B cell (primary cell): ENCODE data around the gene SNTG2. TPM values are rescaled to one million over a fixed set of nuclear protein-coding genes. Genes with fewer than 3 reads are reported as not detected.

Experiments
- ATAC-seq: fragments of 200-7000 bp; cut with Tn5 transposase; one replicate; pipeline ENCODE4 v1.10.0; 2021; ENCODE audit warnings: low read depth, mild to moderate bottlenecking, moderate number of reproducible peaks, moderate library complexity
- CTCF ChIA-PET: fragments of 350-600 bp; sonication (Branson Sonifier 250); formaldehyde crosslinking; loops from one replicate; lab custom pipeline; 2021; ENCODE audit warnings: antibody characterized with exemption, inconsistent platforms; lab: Charles Lee
- POLR2A ChIA-PET: fragments of 350-600 bp; sonication (Branson Sonifier 250); formaldehyde crosslinking; loops from one replicate; lab custom pipeline; 2021; ENCODE audit warnings: antibody characterized with exemption; lab: Charles Lee
- DNase-seq: peaks from one replicate; pipeline ENCODE4 v3.0.0; 2013
- H2AFZ ChIP-seq: 2 replicates; pipeline ENCODE4 v1.6.1; 2012; ENCODE audit warnings: mild to moderate bottlenecking, low read depth, low read length; ENCODE audit not compliant: insufficient read depth, poor library complexity, severe bottlenecking
- H3K27ac ChIP-seq, 2 donors: 1 replicate in 1 of 2; 2 replicates in 1 of 2; pipeline ENCODE4 v1.5.1; 2012 to 2013; ENCODE audit warnings: low read length in 2 of 2, mild to moderate bottlenecking in 2 of 2, moderate library complexity in 1 of 2
- H3K27me3 ChIP-seq, 4 experiments: fragments of 200-600 bp in 1 of 4; sonication (generic) in 1 of 4; replicated peaks in 1 of 4; 1 replicate in 2 of 4; 2 replicates in 2 of 4; pipeline versions ENCODE4 v1.6.1 to v1.7.0; 2013 to 2016; ENCODE audit warnings: low read length in 3 of 4, mild to moderate bottlenecking in 2 of 4, mixed read lengths in 1 of 4, moderate library complexity in 1 of 4; ENCODE audit not compliant: insufficient read depth in 4 of 4, control insufficient read depth in 3 of 4; ENCODE audit errors: control extremely low read depth in 1 of 4
- H3K36me3 ChIP-seq, 2 experiments: replicated peaks in 1 of 2; 1 replicate in 1 of 2; 2 replicates in 1 of 2; pipeline versions ENCODE4 v1.6.1 to v1.7.1; 2013; ENCODE audit warnings: low read length in 1 of 2; ENCODE audit not compliant: insufficient read depth in 2 of 2, control insufficient read depth in 1 of 2; ENCODE audit errors: control extremely low read depth in 1 of 2, extremely low read depth in 1 of 2
- H3K4me1 ChIP-seq, 2 donors: fragments of 200-600 bp in 1 of 2; sonication (generic) in 1 of 2; 1 replicate in 1 of 2; 2 replicates in 1 of 2; pipeline versions ENCODE4 v1.5.1 to v1.6.1; 2013 to 2017; ENCODE audit warnings: low read length in 2 of 2; ENCODE audit not compliant: control insufficient read depth in 2 of 2, insufficient read depth in 2 of 2
- H3K4me2 ChIP-seq: replicated peaks from 2 replicates; pipeline ENCODE3; 2012; ENCODE audit warnings: mild to moderate bottlenecking, low read depth, low read length; ENCODE audit not compliant: poor library complexity, severe bottlenecking
- H3K4me3 ChIP-seq, 5 experiments: fragments of 200-600 bp in 1 of 5; sonication (generic) in 1 of 5; 1 replicate in 3 of 5; 2 replicates in 2 of 5; pipeline versions ENCODE4 v1.5.1 to v1.7.0; 2011 to 2016; ENCODE audit warnings: low read length in 4 of 5, mild to moderate bottlenecking in 4 of 5, low read depth in 2 of 5, control low read depth in 1 of 5, moderate library complexity in 1 of 5; ENCODE audit not compliant: insufficient read depth in 1 of 5; ENCODE audit errors: control extremely low read depth in 1 of 5, extremely low read depth in 1 of 5
- H3K79me2 ChIP-seq: fragments of 200-600 bp; sonication (generic); one replicate; pipeline ENCODE4 v1.6.0; 2016; ENCODE audit warnings: low read length; ENCODE audit not compliant: control insufficient read depth, insufficient read depth
- H3K9ac ChIP-seq: fragments of 200-600 bp; sonication (generic); 2 replicates; pipeline ENCODE4 v1.6.1; 2017; ENCODE audit warnings: mild to moderate bottlenecking, low read length, moderate library complexity
- H3K9me3 ChIP-seq, 3 donors: one replicate each; pipeline versions ENCODE4 v1.6.1 to v1.7.1; 2013; ENCODE audit warnings: low read length in 2 of 3; ENCODE audit not compliant: control insufficient read depth in 2 of 3, insufficient read depth in 1 of 3; ENCODE audit errors: control extremely low read depth in 1 of 3
- H4K20me1 ChIP-seq: 2 replicates; pipeline ENCODE4 v1.6.0; 2012; ENCODE audit warnings: mild to moderate bottlenecking, low read length; ENCODE audit not compliant: insufficient read depth, control insufficient read depth, poor library complexity, severe bottlenecking
- H3K27ac Mint-ChIP-seq: one replicate; pipeline ENCODE4 v1.8.0; 2021; ENCODE audit warnings: mixed read lengths
- H3K27me3 Mint-ChIP-seq: one replicate; pipeline ENCODE4 v1.8.0; 2021; ENCODE audit warnings: mixed read lengths
- H3K4me1 Mint-ChIP-seq: one replicate; pipeline ENCODE4 v1.8.0; 2021; ENCODE audit warnings: mixed read lengths
- H3K4me3 Mint-ChIP-seq: one replicate; pipeline ENCODE4 v1.8.0; 2021; ENCODE audit warnings: mixed read lengths
- H3K9me3 Mint-ChIP-seq: one replicate; pipeline ENCODE4 v1.8.0; 2022; ENCODE audit warnings: mixed read lengths; ENCODE audit not compliant: insufficient read depth
- EZH2 ChIP-seq: IDR thresholded peaks from 2 replicates; pipeline ENCODE4 v1.6.1; 2012; ENCODE audit warnings: borderline replicate concordance, low read depth, mild to moderate bottlenecking, moderate library complexity, low read length; ENCODE audit not compliant: insufficient read depth, poor library complexity, severe bottlenecking
- WGBS: methylation state at CpG from one replicate; pipeline ENCODE4 v1.1.5; 2013; ENCODE audit warnings: missing lambda C conversion rate; ENCODE audit not compliant: insufficient coverage; 5-methylcytosine and 5-hydroxymethylcytosine counted together
- intact Hi-C: fragments of 100-400 bp; cut with micrococcal nuclease; formaldehyde crosslinking; loops from one replicate; pipeline ENCODE4 v1.10.0; 2022
- polyA plus RNA-seq: library from polyadenylated mRNA; depleted of rRNA; stranded (reverse); fragments of >200 nt; gene quantifications from 2 replicates; pipeline ENCODE4 v1.2.3, GENCODE V29; 2012
- total RNA-seq, 2 donors: library from RNA; stranded (reverse); fragments of 120-200 nt in 1 of 2; gene quantifications; 1 replicate in 1 of 2; 2 replicates in 1 of 2; pipeline versions ENCODE4 v1.2.3 to v1.2.4, GENCODE V29; 2013 to 2022
- TF ChIP-seq, protein P1 (sequence below): fragments of 200-600 bp; IDR thresholded peaks from one replicate; pipeline ENCODE4 v1.8.0; 2022; ENCODE audit warnings: antibody characterized with exemption, mild to moderate bottlenecking

The SNTG2 gene
- total and polyA plus RNA-seq, 2 donors (not counting 1 experiment from before 2014, with no cell fraction given), result 2.1 to 2.4 TPM

- no peak overlapping the region for H2AFZ ChIP-seq
- intact Hi-C loops, result no loop called here
- no peak overlapping the region for H3K27ac ChIP-seq
- H3K4me3 ChIP-seq, result no peak overlapping the region
- ATAC-seq (no peak), DNase-seq (no peak)
- WGBS, result 84% methylated on average over 7 of the region's 9 CpGs
- H3K79me2 ChIP-seq, result no peaks in the 10 kb centered on the region
- no peaks in the 10 kb centered on the region for H3K27me3 ChIP-seq
- H3K36me3 ChIP-seq, result no peaks in the 10 kb centered on the region
- no peak overlapping the region for H3K9ac ChIP-seq
- POLR2A ChIA-PET, result no interaction called here
- Mint-ChIP-seq H3K4me1 (peaks cover 19% of the 10 kb centered on the region), H3K27me3 (no peaks in the 10 kb centered on the region), H3K4me3 (no peak overlapping the region), H3K27ac (no peak overlapping the region), H3K9me3 (no peaks in the 10 kb centered on the region)
- no peaks in the 10 kb centered on the region for H3K9me3 ChIP-seq
- CTCF ChIA-PET, result no interaction called here
- peaks cover 0 to 16% of the 10 kb centered on the region in 2 donors for H3K4me1 ChIP-seq
- TF ChIP-seq, protein P1, sequence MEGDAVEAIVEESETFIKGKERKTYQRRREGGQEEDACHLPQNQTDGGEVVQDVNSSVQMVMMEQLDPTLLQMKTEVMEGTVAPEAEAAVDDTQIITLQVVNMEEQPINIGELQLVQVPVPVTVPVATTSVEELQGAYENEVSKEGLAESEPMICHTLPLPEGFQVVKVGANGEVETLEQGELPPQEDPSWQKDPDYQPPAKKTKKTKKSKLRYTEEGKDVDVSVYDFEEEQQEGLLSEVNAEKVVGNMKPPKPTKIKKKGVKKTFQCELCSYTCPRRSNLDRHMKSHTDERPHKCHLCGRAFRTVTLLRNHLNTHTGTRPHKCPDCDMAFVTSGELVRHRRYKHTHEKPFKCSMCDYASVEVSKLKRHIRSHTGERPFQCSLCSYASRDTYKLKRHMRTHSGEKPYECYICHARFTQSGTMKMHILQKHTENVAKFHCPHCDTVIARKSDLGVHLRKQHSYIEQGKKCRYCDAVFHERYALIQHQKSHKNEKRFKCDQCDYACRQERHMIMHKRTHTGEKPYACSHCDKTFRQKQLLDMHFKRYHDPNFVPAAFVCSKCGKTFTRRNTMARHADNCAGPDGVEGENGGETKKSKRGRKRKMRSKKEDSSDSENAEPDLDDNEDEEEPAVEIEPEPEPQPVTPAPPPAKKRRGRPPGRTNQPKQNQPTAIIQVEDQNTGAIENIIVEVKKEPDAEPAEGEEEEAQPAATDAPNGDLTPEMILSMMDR, result no peak
- TF ChIP-seq EZH2, result no peak
- H4K20me1 ChIP-seq, result no peaks in the 10 kb centered on the region
- H3K4me2 ChIP-seq, result no peak overlapping the region
Measured at GRCh38 chr2:1300284-1300683, 349.6 kb downstream of the SNTG2 start.

DNA sequence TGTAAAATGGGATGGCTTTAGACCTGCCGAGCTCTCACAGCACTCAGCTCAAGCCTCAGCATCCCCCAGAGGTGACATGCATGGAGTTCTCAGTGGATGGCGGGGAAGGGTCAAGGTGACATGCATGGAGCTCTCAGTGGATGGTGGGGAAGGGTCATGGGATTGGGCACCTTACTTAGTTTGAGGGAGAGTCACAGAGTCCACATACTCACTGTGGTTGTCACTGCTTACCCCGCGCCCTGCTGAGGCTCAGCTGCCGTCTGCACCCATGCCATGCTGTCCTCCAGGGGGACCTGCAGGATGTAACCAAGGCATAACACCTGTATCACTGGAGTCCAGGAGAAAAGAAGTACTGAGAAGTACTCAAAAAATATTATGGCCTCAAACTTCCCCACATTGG is 350.4 kb downstream of the SNTG2 start:
- Histone ChIP-seq H3K9me3 (no peaks in the 10 kb centered on the region), H3K79me2 (no peaks in the 10 kb centered on the region), H3K4me2 (no peak overlapping the region), H3K27me3 (no peaks in the 10 kb centered on the region), H3K4me3 (no peak overlapping the region), H2AFZ (no peak overlapping the region), H3K9ac (no peak overlapping the region), H3K27ac (no peak overlapping the region), H3K36me3 (no peaks in the 10 kb centered on the region), H4K20me1 (no peaks in the 10 kb centered on the region), H3K4me1 (peaks cover 0 to 16% of the 10 kb centered on the region in 2 donors)
- H3K4me1 Mint-ChIP-seq, result peaks cover 21% of the 10 kb centered on the region
- H3K4me3 Mint-ChIP-seq, result no peak overlapping the region
- 96% methylated on average over 5 of the region's 5 CpGs for WGBS
- no peaks in the 10 kb centered on the region for H3K27me3 Mint-ChIP-seq
- POLR2A ChIA-PET, result no interaction called here
- CTCF ChIA-PET, result no interaction called here
- H3K9me3 Mint-ChIP-seq, result no peaks in the 10 kb centered on the region
- no peak for TF ChIP-seq EZH2
- TF ChIP-seq, protein P1, result no peak
- H3K27ac Mint-ChIP-seq, result no peak overlapping the region
- ATAC-seq (no peak), DNase-seq (no peak)
- intact Hi-C loops, result no loop called here
